Pancreas (tissue), 10 donors: Measurements from ENCODE around the gene GAB1. TPM values are rescaled to one million over a fixed set of nuclear protein-coding genes. Genes with fewer than 3 reads are reported as not detected.

Experiments used
- ATAC-seq, 4 donors: fragments of 200-7000 bp; cut with Tn5 transposase; one replicate each; pipeline versions ENCODE4 v1.8.0 to v1.9.1; 2020; ENCODE audit warnings: mild to moderate bottlenecking in 4 of 4, moderate library complexity in 4 of 4
- DNase-seq, 6 donors: peaks; one replicate each; pipeline ENCODE4 v3.0.0-alpha.2; 2020
- FAIRE-seq: peaks from 2 replicates; lab custom pipeline; 2012; peaks lifted over from hg19 to GRCh38; lab: Jason Lieb, UNC
- H3K27ac ChIP-seq, 4 donors: fragments of 200-600 bp; sonication (generic); 1 replicate in 3 of 4; 2 replicates in 1 of 4; pipeline versions ENCODE4 v1.5.0 to v1.8.0; 2020
- H3K27me3 ChIP-seq, 4 donors: fragments of 200-600 bp; one replicate each; pipeline ENCODE4 v1.8.0; 2021
- H3K36me3 ChIP-seq, 3 donors: fragments of 200-600 bp; sonication (generic) in 1 of 3; one replicate each; pipeline versions ENCODE4 v1.5.0 to v1.8.0; 2020 to 2021
- H3K4me1 ChIP-seq, 3 donors: fragments of 200-600 bp; one replicate each; pipeline ENCODE4 v1.8.0; 2021
- H3K4me3 ChIP-seq, 4 donors: fragments of 200-600 bp; sonication (generic) in 2 of 4; one replicate each; pipeline versions ENCODE4 v1.5.0 to v1.8.0; 2020 to 2021
- H3K9me3 ChIP-seq, 4 donors: fragments of 200-600 bp; one replicate each; pipeline ENCODE4 v1.8.0; 2021
- CTCF ChIP-seq, 4 donors: fragments of 200-600 bp; sonication (generic) in 3 of 4; IDR thresholded peaks; one replicate each; pipeline versions ENCODE4 v1.5.0 to v1.8.0; 2021; ENCODE audit warnings: antibody characterized with exemption in 4 of 4
- WGBS, 2 donors: extraction: QIAGEN DNeasy Blood & Tissue Kit; methylation state at CpG; one replicate each; pipeline ENCODE4 v1.1.7; 2013; 5-methylcytosine and 5-hydroxymethylcytosine counted together
- intact Hi-C, 3 donors: fragments of 100-400 bp; cut with DNase I; formaldehyde crosslinking; loops; one replicate each; pipeline versions ENCODE4 v1.11.1 to v1.14.2; 2022
- polyA plus RNA-seq, 2 donors: library from polyadenylated mRNA; stranded (reverse); fragments of 200-250 nt; gene quantifications; one replicate each; pipeline ENCODE4 v1.2.3, GENCODE V29; 2013
- total RNA-seq, 6 donors: library from RNA; stranded (reverse); fragmentation: NEBNext Ultra II Directional in 4 of 6; extraction: Animal tissue kit (Norgen Biotek cat#: 25700) in 4 of 6; gene quantifications; one replicate each; pipeline versions ENCODE4 v1.2.1 to v1.2.4, GENCODE V29; 2021 to 2023
- donor health status: healthy with polysubstance abuse.
- donor health status: DM: no; HTN: no; CAD: no; lungs with moderate emphysema.
- donor health status: DM: no; HTN: no; CAD: no.
- donor health status: control.
- donor health status: control.
- donor health status: Bipolar disorder and iron deficiency.
- donor health status: DM: yes; HTN: yes; CAD: no.
- donor health status: DM: no; HTN: no; CAD: no.
- donor health status: DM: no; HTN: no; CAD: no.
- donor health status: DM: yes; HTN: yes; CAD: no.

The GAB1 gene
- total and polyA plus RNA-seq, 8 donors: 3.0 to 21.2 (median 9.9) TPM

GRCh38 chr4:143399113-143399949, 62.7 kb downstream of the GAB1 start:
- 60 to 72% methylated on average over 5 of the region's 5 CpGs for WGBS, 2 donors
- no peak for DNase-seq
- Histone ChIP-seq H3K4me3 (no peak overlapping the region), H3K27me3 (no peaks in the 10 kb centered on the region), H3K9me3 (no peaks in the 10 kb centered on the region), H3K4me1 (peaks cover 0 to 8% (median 7%) of the 10 kb centered on the region in 3 donors), H3K27ac (no peak overlapping the region), H3K36me3 (no peaks in the 10 kb centered on the region)
- intact Hi-C loops: no loop called here
- peak; percentile 56 to 79 (median 69) for ATAC-seq
- TF ChIP-seq CTCF (IDR thresholded peaks at IDR 0.05): peak; percentile 8 to 62 (median 44)
- FAIRE-seq: peak; percentile 59

GRCh38 chr4:143400082-143400481, 63.4 kb downstream of the GAB1 start:
- 90 to 92% methylated on average over 2 of the region's 2 CpGs for WGBS, 2 donors
- intact Hi-C loops: no loop called here
- H3K27me3 ChIP-seq: no peaks in the 10 kb centered on the region
- no peak for TF ChIP-seq CTCF (IDR thresholded peaks at IDR 0.05)
- H3K36me3 ChIP-seq: no peaks in the 10 kb centered on the region
- ATAC-seq (no peak), FAIRE-seq (no peak), DNase-seq (no peak)
- H3K27ac ChIP-seq: no peak overlapping the region
- peaks cover 0 to 8% (median 7%) of the 10 kb centered on the region in 3 donors for H3K4me1 ChIP-seq
- no peak overlapping the region for H3K4me3 ChIP-seq
- no peaks in the 10 kb centered on the region for H3K9me3 ChIP-seq

GRCh38 chr4:143402776-143403552, 66.3 kb downstream of the GAB1 start:
- Histone ChIP-seq H3K27me3 (no peaks in the 10 kb centered on the region), H3K4me1 (peaks cover 0 to 13% (median 8%) of the 10 kb centered on the region in 3 donors), H3K4me3 (no peak overlapping the region), H3K27ac (no peak overlapping the region), H3K36me3 (no peaks in the 10 kb centered on the region), H3K9me3 (no peaks in the 10 kb centered on the region)
- intact Hi-C loops: no loop called here
- no peak for FAIRE-seq
- 75 to 76% methylated on average over 4 of the region's 4 CpGs for WGBS, 2 donors
- DNase-seq: no peak
- TF ChIP-seq CTCF (IDR thresholded peaks at IDR 0.05): no peak
- no peak for ATAC-seq

- Histone ChIP-seq H3K27ac (no peak overlapping the region), H3K4me3 (no peak overlapping the region), H3K36me3 (no peaks in the 10 kb centered on the region), H3K9me3 (no peaks in the 10 kb centered on the region), H3K4me1 (peaks cover 0 to 13% (median 8%) of the 10 kb centered on the region in 3 donors), H3K27me3 (no peaks in the 10 kb centered on the region)
- TF ChIP-seq CTCF (IDR thresholded peaks at IDR 0.05): no peak
- no peak for DNase-seq
- no peak for ATAC-seq
- intact Hi-C loops: no loop called here
- 73% methylated on average over 4 of the region's 4 CpGs for whole genome bisulfite sequencing, 2 donors
- FAIRE-seq: no peak
These were observed 66.8 kb downstream of the GAB1 start for GRCh38 chr4:143403553-143403820.
